Right cardiac atrium (tissue), 5 donors: Measurements from ENCODE around the gene RALGAPA2. TPM values are rescaled to one million over a fixed set of nuclear protein-coding genes. Genes with fewer than 3 reads are reported as not detected.
A peak's percentile ranks its signal among the peaks of the same experiment; 100 is the strongest.
"Not testable (repeated sequence)": the region's sequence is repeated elsewhere in the genome, so short reads cannot be mapped to it uniquely, and the experiment has no call there.

ENCODE experiments used
- ATAC-seq, 2 donors: fragments of 200-7000 bp; cut with Tn5 transposase; one replicate each; pipeline versions ENCODE4 v1.8.0 to v1.9.1; 2020; ENCODE audit warnings: moderate library complexity in 2 of 2, mild to moderate bottlenecking in 1 of 2
- DNase-seq, 3 donors: peaks; one replicate each; pipeline ENCODE4 v3.0.0-alpha.2; 2020
- H3K27ac ChIP-seq: one replicate; pipeline ENCODE4 v1.5.1; 2013; ENCODE audit warnings: mild to moderate bottlenecking, low read length, control low read depth, moderate library complexity
- H3K27me3 ChIP-seq: one replicate; pipeline ENCODE4 v1.6.1; 2013; ENCODE audit not compliant: control insufficient read depth, insufficient read depth
- H3K4me1 ChIP-seq: one replicate; pipeline ENCODE4 v1.6.1; 2013; ENCODE audit warnings: low read length; ENCODE audit not compliant: control insufficient read depth, insufficient read depth
- H3K4me3 ChIP-seq: one replicate; pipeline ENCODE4 v1.5.1; 2013; ENCODE audit warnings: low read length, control low read depth
- H3K9me3 ChIP-seq: one replicate; pipeline ENCODE4 v1.6.1; 2013; ENCODE audit warnings: low read length; ENCODE audit not compliant: control insufficient read depth
- WGBS: extraction: QIAGEN DNeasy Blood & Tissue Kit; methylation state at CpG from one replicate; pipeline ENCODE4 v1.1.7; 2013; 5-methylcytosine and 5-hydroxymethylcytosine counted together
- intact Hi-C, 4 donors: fragments of 100-400 bp; cut with DNase I; formaldehyde crosslinking; loops; one replicate each; pipeline versions ENCODE4 v1.11.0 to v1.14.0; 2022 to 2023
- polyA plus RNA-seq: library from polyadenylated mRNA; stranded (reverse); fragments of 200-250 nt; gene quantifications from one replicate; pipeline ENCODE4 v1.2.3, GENCODE V29; 2013
- total RNA-seq, 4 donors: library from RNA; stranded (reverse); fragmentation: NEBNext Ultra II Directional; extraction: Animal tissue kit (Norgen Biotek cat#: 25700); gene quantifications; one replicate each; pipeline ENCODE4 v1.2.1, GENCODE V29; 2021
- donor health status: healthy with polysubstance abuse.
- donor health status: DM: no; HTN: yes; CAD: no.
- donor health status: DM: no; HTN: no; CAD: no.
- donor health status: DM: no; HTN: yes; CAD: no; lungs with severe emphysema.
- donor health status: DM: yes; HTN: yes; CAD: no.

The RALGAPA2 gene
- total and polyA plus RNA-seq, 5 donors = 7.2 to 32.1 (median 25.8) TPM

- 6% methylated on average over 19 of the region's 19 CpGs for WGBS
- H3K27me3 ChIP-seq = no peaks in the 10 kb centered on the region
Measured at GRCh38 chr20:20366551-20366875, 345.9 kb downstream of the RALGAPA2 start.

GRCh38 chr20:20365480-20366161, 346.8 kb downstream of the RALGAPA2 start:
- intact Hi-C loops = loop anchor here in 2 of 4 donors (5.0 to 10.0 kb wide), 2 partner anchors 199 to 202 kb away; no protein-coding TSS in a partner anchor
- 9% methylated on average over 18 of the region's 18 CpGs for WGBS
- Histone ChIP-seq H3K4me3 (no peak overlapping the region), H3K4me1 (peaks cover 4% of the 10 kb centered on the region), H3K27ac (no peak overlapping the region), H3K9me3 (no peaks in the 10 kb centered on the region), H3K27me3 (no peaks in the 10 kb centered on the region)
- ATAC-seq (no peak), DNase-seq (no peak)

More at GRCh38 chr20:20366551-20366875, 345.9 kb downstream of the RALGAPA2 start:
- DNase-seq (no peak), ATAC-seq (no peak)
- Histone ChIP-seq H3K9me3 (no peaks in the 10 kb centered on the region), H3K27ac (no peak overlapping the region), H3K4me3 (no peak overlapping the region), H3K4me1 (peaks cover 4% of the 10 kb centered on the region)
- intact Hi-C loops = loop anchor here in 2 of 4 donors (5.0 to 10.0 kb wide), 2 partner anchors 198 to 201 kb away; no protein-coding TSS in a partner anchor

- Histone ChIP-seq H3K27me3 (no peaks in the 10 kb centered on the region), H3K27ac (no peak overlapping the region), H3K4me3 (no peak overlapping the region), H3K4me1 (peaks cover 4% of the 10 kb centered on the region), H3K9me3 (no peaks in the 10 kb centered on the region)
- WGBS = 3% methylated on average over 70 of the region's 70 CpGs
- intact Hi-C loops = loop anchor here in 3 of 4 donors (5.0 to 10.0 kb wide), 2 partner anchors 200 to 202 kb away; no protein-coding TSS in a partner anchor
- DNase-seq = no peak
- no peak for ATAC-seq
Measured at GRCh38 chr20:20364593-20365479, 347.6 kb downstream of the RALGAPA2 start.

GRCh38 chr20:20363799-20364592, 348.4 kb downstream of the RALGAPA2 start:
- 3% methylated on average over 70 of the region's 70 CpGs for WGBS
- DNase-seq = no peak
- Histone ChIP-seq H3K4me3 (no peak overlapping the region), H3K9me3 (no peaks in the 10 kb centered on the region), H3K27ac (no peak overlapping the region), H3K27me3 (no peaks in the 10 kb centered on the region), H3K4me1 (peaks cover 4% of the 10 kb centered on the region)
- ATAC-seq = no peak
- intact Hi-C loops = loop anchor here in 2 of 4 donors (5.0 to 10.0 kb wide), 2 partner anchors 201 to 203 kb away; no protein-coding TSS in a partner anchor

GRCh38 chr20:20363434-20363798, 349.0 kb downstream of the RALGAPA2 start:
- Histone ChIP-seq H3K4me3 (no peak overlapping the region), H3K27me3 (no peaks in the 10 kb centered on the region), H3K9me3 (no peaks in the 10 kb centered on the region), H3K4me1 (peaks cover 4% of the 10 kb centered on the region), H3K27ac (no peak overlapping the region)
- DNase-seq (no peak), ATAC-seq (no peak)
- WGBS = 3% methylated on average over 15 of the region's 15 CpGs
- intact Hi-C loops = loop anchor here in 2 of 4 donors (5.0 to 10.0 kb wide), 2 partner anchors 201 to 204 kb away; no protein-coding TSS in a partner anchor

GRCh38 chr20:20362774-20363433, 349.5 kb downstream of the RALGAPA2 start:
- H3K27me3 ChIP-seq = no peaks in the 10 kb centered on the region
- no peak overlapping the region for H3K4me3 ChIP-seq
- ATAC-seq (no peak), DNase-seq (peak in 1 of 3 donors; percentile 55)
- WGBS = 2% methylated on average over 17 of the region's 17 CpGs
- peaks cover 4% of the 10 kb centered on the region for H3K4me1 ChIP-seq
- no peaks in the 10 kb centered on the region for H3K9me3 ChIP-seq
- intact Hi-C loops = loop anchor here in 2 of 4 donors (5.0 to 10.0 kb wide), 2 partner anchors 202 to 204 kb away; no protein-coding TSS in a partner anchor
- no peak overlapping the region for H3K27ac ChIP-seq

GRCh38 chr20:20360464-20360863, 352.0 kb downstream of the RALGAPA2 start:
- peak; percentile 78 to 80 for ATAC-seq
- Histone ChIP-seq H3K4me1 (no peaks in the 10 kb centered on the region), H3K27ac (no peak overlapping the region), H3K9me3 (no peaks in the 10 kb centered on the region), H3K4me3 (no peak overlapping the region), H3K27me3 (no peaks in the 10 kb centered on the region)
- intact Hi-C loops = loop anchor here in 2 of 4 donors (5.0 to 10.0 kb wide), 2 partner anchors 204 to 207 kb away; no protein-coding TSS in a partner anchor
- WGBS = 4% methylated on average over 6 of the region's 6 CpGs
- peak in 1 of 3 donors; percentile 50 for DNase-seq

GRCh38 chr20:20359628-20360027, 352.8 kb downstream of the RALGAPA2 start:
- Histone ChIP-seq H3K4me3 (no peak overlapping the region), H3K27me3 (no peaks in the 10 kb centered on the region), H3K9me3 (no peaks in the 10 kb centered on the region), H3K4me1 (no peaks in the 10 kb centered on the region), H3K27ac (no peak overlapping the region)
- DNase-seq (no peak), ATAC-seq (no peak)
- intact Hi-C loops = loop anchor here in 2 of 4 donors (5.0 to 10.0 kb wide), 2 partner anchors 205 to 208 kb away; no protein-coding TSS in a partner anchor
- 81% methylated on average over 6 of the region's 6 CpGs for WGBS

GRCh38 chr20:20358801-20359200, 353.6 kb downstream of the RALGAPA2 start:
- intact Hi-C loops = no loop called here
- DNase-seq (no peak), ATAC-seq (no peak)
- Histone ChIP-seq H3K9me3 (no peaks in the 10 kb centered on the region), H3K27me3 (no peaks in the 10 kb centered on the region), H3K27ac (no peak overlapping the region), H3K4me3 (no peak overlapping the region), H3K4me1 (no peaks in the 10 kb centered on the region)

GRCh38 chr20:20355503-20355902, 356.9 kb downstream of the RALGAPA2 start:
- not testable (repeated sequence) for DNase-seq, H3K27me3 ChIP-seq

More at GRCh38 chr20:20355503-20355902, 356.9 kb downstream of the RALGAPA2 start:
- intact Hi-C loops, ATAC-seq, H3K27ac ChIP-seq, H3K9me3 ChIP-seq, H3K4me1 ChIP-seq, H3K4me3 ChIP-seq: not testable (repeated sequence)
